Fibroblast of mammary gland (primary cell): Measurements from ENCODE around the gene NUDT6.
"Not testable (repeated sequence)": the region's sequence is repeated elsewhere in the genome, so short reads cannot be mapped to it uniquely, and the experiment has no call there.

ENCODE experiments used
- DNase-seq: peaks from one replicate; pipeline ENCODE4 v3.0.0-alpha.2; 2010; ENCODE audit warnings: low read depth
- H3K4me3 ChIP-seq: 2 replicates; pipeline ENCODE4 v1.5.1; 2011; ENCODE audit warnings: low read depth, mild to moderate bottlenecking, low read length, moderate library complexity; ENCODE audit not compliant: control insufficient read depth
- TF ChIP-seq, protein P1 (sequence below): conservative IDR thresholded peaks from 2 replicates; pipeline ENCODE4 v1.5.1; 2011; ENCODE audit warnings: low read depth, low read length, inconsistent platforms; ENCODE audit not compliant: control insufficient read depth, insufficient read depth

Gene NUDT6

DNA sequence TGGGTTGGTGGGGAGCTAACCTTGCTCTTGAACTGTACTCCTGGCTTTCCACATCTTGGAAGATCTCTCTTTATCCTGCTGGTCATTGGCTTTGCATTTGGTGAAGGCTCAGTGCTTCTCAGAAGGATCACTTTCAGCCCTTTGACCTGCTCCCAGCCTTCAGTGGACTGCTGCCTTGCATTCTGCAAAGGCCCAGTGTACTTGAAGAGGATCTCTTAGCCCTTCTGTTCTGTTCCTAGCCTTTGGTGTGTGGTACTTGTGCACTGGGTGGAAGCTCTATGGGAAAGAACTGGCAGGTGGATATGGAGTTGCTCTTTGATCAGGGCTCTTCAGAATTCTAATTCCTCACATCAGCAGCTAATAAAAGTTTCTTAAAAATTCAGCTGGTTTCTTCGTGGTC, 49.3 kb downstream of the NUDT6 start:
- DNase-seq, result no peak
- no peak overlapping the region for H3K4me3 ChIP-seq
- TF ChIP-seq, protein P1, sequence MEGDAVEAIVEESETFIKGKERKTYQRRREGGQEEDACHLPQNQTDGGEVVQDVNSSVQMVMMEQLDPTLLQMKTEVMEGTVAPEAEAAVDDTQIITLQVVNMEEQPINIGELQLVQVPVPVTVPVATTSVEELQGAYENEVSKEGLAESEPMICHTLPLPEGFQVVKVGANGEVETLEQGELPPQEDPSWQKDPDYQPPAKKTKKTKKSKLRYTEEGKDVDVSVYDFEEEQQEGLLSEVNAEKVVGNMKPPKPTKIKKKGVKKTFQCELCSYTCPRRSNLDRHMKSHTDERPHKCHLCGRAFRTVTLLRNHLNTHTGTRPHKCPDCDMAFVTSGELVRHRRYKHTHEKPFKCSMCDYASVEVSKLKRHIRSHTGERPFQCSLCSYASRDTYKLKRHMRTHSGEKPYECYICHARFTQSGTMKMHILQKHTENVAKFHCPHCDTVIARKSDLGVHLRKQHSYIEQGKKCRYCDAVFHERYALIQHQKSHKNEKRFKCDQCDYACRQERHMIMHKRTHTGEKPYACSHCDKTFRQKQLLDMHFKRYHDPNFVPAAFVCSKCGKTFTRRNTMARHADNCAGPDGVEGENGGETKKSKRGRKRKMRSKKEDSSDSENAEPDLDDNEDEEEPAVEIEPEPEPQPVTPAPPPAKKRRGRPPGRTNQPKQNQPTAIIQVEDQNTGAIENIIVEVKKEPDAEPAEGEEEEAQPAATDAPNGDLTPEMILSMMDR, result no peak

DNA sequence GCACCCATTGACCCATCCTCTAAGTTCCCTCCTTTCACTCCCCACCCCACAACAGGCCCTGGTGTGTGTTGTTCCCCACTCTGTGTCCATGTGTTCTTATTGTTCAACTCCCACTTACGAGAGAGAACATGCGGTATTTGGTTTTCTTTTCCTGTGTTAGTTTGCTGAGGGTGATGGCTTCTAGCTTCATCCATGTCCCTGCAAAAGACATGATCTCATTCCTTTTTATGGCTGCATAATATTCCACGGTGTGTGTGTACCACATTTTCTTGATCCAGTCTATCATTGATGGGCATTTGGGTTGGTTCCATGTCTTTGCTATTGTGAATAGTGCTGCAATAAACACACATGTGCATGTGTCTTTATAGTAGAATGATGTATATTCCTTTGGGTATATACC, 54.2 kb downstream of the NUDT6 start:
- H3K4me3 ChIP-seq, DNase-seq: not testable (repeated sequence)

DNA sequence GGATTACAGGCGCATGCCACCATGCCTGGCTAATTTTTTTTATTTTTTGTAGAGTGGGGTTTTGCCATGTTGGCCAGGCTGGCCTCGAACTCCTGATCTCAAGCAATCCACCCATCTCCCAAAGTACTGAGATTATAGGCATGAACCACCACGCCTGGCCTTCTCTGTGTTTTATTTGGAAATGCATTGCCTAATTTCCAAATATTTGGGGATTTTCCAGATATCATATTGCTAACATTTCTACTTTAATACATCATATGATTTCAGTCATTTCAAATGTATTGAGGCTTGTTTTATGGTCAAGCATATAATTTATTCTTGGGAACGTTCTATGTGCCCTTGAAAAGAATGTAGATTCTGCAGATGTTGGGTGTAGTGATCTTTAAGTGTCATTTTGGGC, 57.0 kb downstream of the NUDT6 start:
- H3K4me3 ChIP-seq, result no peak overlapping the region
- TF ChIP-seq, protein P1, result no peak
- DNase-seq, result no peak

DNA sequence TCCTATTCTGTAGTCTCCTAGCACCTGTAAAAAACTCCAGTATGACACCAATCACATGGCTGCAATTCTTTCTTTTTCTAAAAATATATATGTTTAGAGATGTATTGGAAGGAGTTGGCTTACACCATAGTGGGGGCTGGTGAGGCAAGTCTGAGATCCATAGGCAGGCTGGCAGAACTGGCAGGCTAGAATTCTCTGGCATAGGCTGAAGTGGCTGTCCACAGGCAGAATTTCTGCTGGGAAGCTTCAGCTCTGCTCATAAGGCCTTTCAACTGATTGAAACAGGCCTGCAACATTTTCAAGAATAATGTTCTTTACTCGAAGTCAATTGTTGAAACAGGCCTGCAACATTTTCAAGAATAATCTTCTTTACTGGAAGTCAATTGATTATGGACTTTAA, 58.8 kb downstream of the NUDT6 start:
- TF ChIP-seq, protein P1, result no peak
- DNase-seq, result no peak
- no peak overlapping the region for H3K4me3 ChIP-seq

DNA sequence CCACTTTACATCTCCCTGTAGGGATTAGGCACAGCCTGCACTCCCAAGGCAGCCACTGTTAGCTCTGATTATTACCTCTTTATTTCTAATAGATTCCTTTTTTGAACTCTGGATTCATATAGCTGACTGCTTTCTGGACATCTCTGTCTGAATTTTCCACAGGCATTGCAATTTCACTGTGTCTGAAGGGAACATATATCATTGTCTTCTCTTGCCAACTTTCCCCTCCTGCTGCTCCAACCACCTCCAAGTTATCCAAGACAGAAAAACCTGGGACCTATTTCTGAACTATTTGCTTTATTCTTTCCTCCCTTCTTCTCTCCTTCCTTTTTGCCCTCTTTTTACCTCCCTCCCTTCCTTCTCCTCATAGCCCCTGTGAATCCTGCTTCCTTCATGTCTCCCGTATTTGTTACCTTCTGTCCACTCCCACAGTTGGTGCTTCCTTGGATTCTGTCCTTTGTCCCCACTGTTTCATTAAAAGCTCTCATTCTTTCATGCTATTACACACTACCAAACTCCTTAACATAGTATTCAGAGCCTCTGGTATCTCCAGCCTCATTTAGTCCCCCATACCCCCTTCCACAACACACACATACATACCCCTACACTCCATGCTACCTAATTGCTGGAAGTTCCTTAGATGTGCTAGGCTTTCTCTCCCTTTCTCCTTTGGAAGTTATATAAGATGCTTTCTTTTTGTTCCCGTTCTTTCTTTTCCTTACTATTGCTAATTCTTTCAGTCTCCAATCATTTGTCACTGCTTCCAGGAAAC, 61.0 kb downstream of the NUDT6 start:
- no peak overlapping the region for H3K4me3 ChIP-seq
- TF ChIP-seq, protein P1, result no peak
- no peak for DNase-seq

DNA sequence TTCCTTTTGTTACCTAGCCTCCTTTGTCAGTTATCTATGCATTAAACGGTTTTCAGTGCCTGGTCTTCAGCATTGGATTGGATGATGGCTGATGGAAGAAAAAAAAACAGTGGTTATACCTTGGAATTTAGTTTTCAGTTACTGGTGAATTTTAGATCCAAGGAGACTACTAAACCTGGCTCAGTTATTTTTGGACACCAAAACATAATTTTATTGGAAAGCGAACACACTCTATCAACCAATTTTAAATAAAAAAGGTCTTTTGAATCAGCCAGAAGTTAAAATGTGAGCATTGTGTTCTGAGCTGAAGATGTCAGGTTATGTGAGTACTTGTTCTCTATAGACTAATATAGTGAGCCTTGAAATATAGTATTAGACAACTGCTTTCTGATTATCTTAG, 63.7 kb downstream of the NUDT6 start:
- TF ChIP-seq, protein P1, result no peak
- no peak overlapping the region for H3K4me3 ChIP-seq
- no peak for DNase-seq

DNA sequence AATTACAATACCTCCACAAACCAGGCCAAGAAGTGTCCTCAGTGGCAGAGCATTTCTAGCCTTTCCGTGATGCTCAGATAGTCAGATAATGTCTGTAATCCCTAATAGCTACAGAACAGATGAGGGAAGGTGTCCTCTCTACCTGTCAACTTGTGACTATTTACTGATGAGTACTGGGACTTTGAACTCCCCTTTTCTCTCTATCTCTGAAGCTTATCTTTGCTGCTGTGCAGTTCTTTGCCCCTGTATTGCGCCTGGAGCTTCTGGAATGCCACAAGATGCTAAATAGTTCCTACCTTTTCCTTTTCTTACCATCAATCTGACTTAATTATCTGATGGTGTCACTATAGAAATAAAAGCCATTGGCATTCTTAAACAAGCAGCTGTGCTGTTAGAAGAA, 65.2 kb downstream of the NUDT6 start:
- TF ChIP-seq, protein P1, result no peak
- no peak for DNase-seq
- H3K4me3 ChIP-seq, result no peak overlapping the region
